Measurements from ENCODE around the gene RDH5. TPM values are rescaled to one million over a fixed set of nuclear protein-coding genes. Genes with fewer than 3 reads are reported as not detected.
A peak's percentile ranks its signal among the peaks of the same experiment; 100 is the strongest.

Gene RDH5
- total and polyA plus RNA-seq, 2 of the 13 experiments (the other 11 are each of a cell fraction or from before 2014, with no cell fraction given) = 2.6 to 5.7 TPM

GRCh38 chr12:55712700-55713415, 7.3 kb upstream of the RDH5 start:
- WGBS (ENCODE audit: low lambda C conversion rate) = 0% methylated on average over 1 of the region's 1 CpG
- no peak overlapping the region for H3K9ac ChIP-seq (ENCODE audit: insufficient read depth, low read depth, low read length)
- H3K9me3 ChIP-seq (ENCODE audit: low read length) = no peaks in the 10 kb centered on the region
- intact Hi-C loops (cut with micrococcal nuclease; ENCODE audit: unreplicated experiment) = no loop called here
- H3K27ac ChIP-seq (ENCODE audit: extremely low read length, insufficient read depth, low read length) = no peak overlapping the region
- ATAC-seq (no peak), DNase-seq (ENCODE audit: low spot score) (no peak), FAIRE-seq (no peak)
- peaks cover 0 to 38% of the 10 kb centered on the region in 2 experiments; a peak in 2 of 5 replicates for H3K27me3 ChIP-seq (ENCODE audit: control insufficient read depth in 1 of 2, insufficient read depth in 2 of 2, low read length in 2 of 2)
- no peaks in the 10 kb centered on the region; the same call in 1 of the 2 replicates for H4K20me1 ChIP-seq (ENCODE audit: insufficient read depth, low read length)
- no peak overlapping the region for H3K4me2 ChIP-seq (ENCODE audit: low read depth, low read length)
- in situ Hi-C loops (cut with HindIII; ENCODE audit: extremely low pct_ligation_motif_present, low pct_unique_long_range_greater_than_20kb) = no loop called here
- H2AFZ ChIP-seq (ENCODE audit: low read length) = no peak overlapping the region
- TF ChIP-seq ATM (IDR thresholded peaks at IDR 0.05; ENCODE audit: borderline replicate concordance) = no peak
- TF ChIP-seq RXRA (CRISPR knock-in tag; IDR thresholded peaks at IDR 0.05) = no peak
- TF ChIP-seq GLI4 (CRISPR knock-in tag; IDR thresholded peaks at IDR 0.05; ENCODE audit: borderline replicate concordance) = no peak
- no peak for TF ChIP-seq PRPF4 (IDR thresholded peaks at IDR 0.05; ENCODE audit: low read depth, low read length, poor library complexity, severe bottlenecking)
- TF ChIP-seq ZBTB44 (CRISPR knock-in tag; IDR thresholded peaks at IDR 0.05) = no peak
- peaks cover 29% of the 10 kb centered on the region for H3K4me1 ChIP-seq (ENCODE audit: insufficient read depth, low read length)
- H3K4me3 ChIP-seq (replicated peaks in 1 of 3; ENCODE audit: insufficient read depth in 1 of 3, low read depth in 2 of 3, low read length in 3 of 3) = no peak overlapping the region
- no TSS peak for BruUV-seq (replicated peaks)
- H3K79me2 ChIP-seq (ENCODE audit: insufficient read depth, low read length) = no peaks in the 10 kb centered on the region
- H3K36me3 ChIP-seq (replicated peaks in 1 of 2; ENCODE audit: control insufficient read depth in 1 of 2, insufficient read depth in 2 of 2, low read length in 2 of 2) = no peaks in the 10 kb centered on the region
- ChIA-PET CTCF (ENCODE audit: low intra/inter-chr PET ratio, low total read pairs) (no interaction called here), POLR2A (no interaction called here)

- no peak overlapping the region for H2AFZ ChIP-seq (ENCODE audit: low read length)
- CTCF ChIA-PET (ENCODE audit: low intra/inter-chr PET ratio, low total read pairs) = no interaction called here
- no peak overlapping the region for H3K9ac ChIP-seq (ENCODE audit: insufficient read depth, low read depth, low read length)
- peaks cover 0 to 29% of the 10 kb centered on the region in 2 experiments; a peak in 2 of 5 replicates for H3K27me3 ChIP-seq (ENCODE audit: control insufficient read depth in 1 of 2, insufficient read depth in 2 of 2, low read length in 2 of 2)
- no TSS peak for BruUV-seq (replicated peaks)
- in situ Hi-C loops (cut with HindIII; ENCODE audit: extremely low pct_ligation_motif_present, low pct_unique_long_range_greater_than_20kb) = no loop called here
- H3K4me1 ChIP-seq (ENCODE audit: insufficient read depth, low read length) = peaks cover 31% of the 10 kb centered on the region
- WGBS (ENCODE audit: low lambda C conversion rate) = 22% methylated on average over 2 of the region's 2 CpGs
- H4K20me1 ChIP-seq (ENCODE audit: insufficient read depth, low read length) = no peaks in the 10 kb centered on the region; the same call in 1 of the 2 replicates
- no peak overlapping the region for H3K4me3 ChIP-seq (replicated peaks in 1 of 3; ENCODE audit: insufficient read depth in 1 of 3, low read depth in 2 of 3, low read length in 3 of 3)
- POLR2A ChIA-PET = no interaction called here
- FAIRE-seq (no peak), ATAC-seq (no peak), DNase-seq (ENCODE audit: low spot score) (no peak)
- no peak overlapping the region for H3K27ac ChIP-seq (ENCODE audit: extremely low read length, insufficient read depth, low read length)
- H3K4me2 ChIP-seq (ENCODE audit: low read depth, low read length) = no peak overlapping the region
- H3K9me3 ChIP-seq (ENCODE audit: low read length) = no peaks in the 10 kb centered on the region
- no peaks in the 10 kb centered on the region for H3K36me3 ChIP-seq (replicated peaks in 1 of 2; ENCODE audit: control insufficient read depth in 1 of 2, insufficient read depth in 2 of 2, low read length in 2 of 2)
- TF ChIP-seq TEAD3 (CRISPR knock-in tag; optimal IDR thresholded peaks at IDR 0.05; ENCODE audit: borderline replicate concordance) (no peak), ETV5 (CRISPR knock-in tag; IDR thresholded peaks at IDR 0.05; ENCODE audit: borderline replicate concordance) (no peak), ZNF331 (CRISPR knock-in tag; IDR thresholded peaks at IDR 0.05) (no peak), ZNF589 (CRISPR knock-in tag; conservative IDR thresholded peaks at IDR 0.05) (no peak), KLF9 (CRISPR knock-in tag; IDR thresholded peaks at IDR 0.05; ENCODE audit: low read depth) (no peak), ZBTB10 (CRISPR knock-in tag; IDR thresholded peaks at IDR 0.05; ENCODE audit: borderline replicate concordance) (no peak), ATF7 (IDR thresholded peaks at IDR 0.05) (peak; percentile 85), ATF7 (CRISPR knock-in tag; IDR thresholded peaks at IDR 0.05) (no peak), ZNF3 (CRISPR knock-in tag; IDR thresholded peaks at IDR 0.05) (no peak), ZNF660 (CRISPR knock-in tag; IDR thresholded peaks at IDR 0.05; ENCODE audit: borderline replicate concordance, low read depth) (no peak)
- no peaks in the 10 kb centered on the region for H3K79me2 ChIP-seq (ENCODE audit: insufficient read depth, low read length)
- intact Hi-C loops (cut with micrococcal nuclease; ENCODE audit: unreplicated experiment) = no loop called here
These were observed 6.5 kb upstream of the RDH5 start for GRCh38 chr12:55713721-55714120.
